Camera-type eye (tissue), 1 donor: ENCODE results near the gene SF3B2. TPM values are rescaled to one million over a fixed set of nuclear protein-coding genes. Genes with fewer than 3 reads are reported as not detected.

Source experiments
- total RNA-seq: library from RNA; depleted of rRNA; stranded (reverse); fragments of >200 nt; gene quantifications from one replicate; pipeline ENCODE4 v1.2.3, GENCODE V29; 2014

Gene SF3B2, protein sequence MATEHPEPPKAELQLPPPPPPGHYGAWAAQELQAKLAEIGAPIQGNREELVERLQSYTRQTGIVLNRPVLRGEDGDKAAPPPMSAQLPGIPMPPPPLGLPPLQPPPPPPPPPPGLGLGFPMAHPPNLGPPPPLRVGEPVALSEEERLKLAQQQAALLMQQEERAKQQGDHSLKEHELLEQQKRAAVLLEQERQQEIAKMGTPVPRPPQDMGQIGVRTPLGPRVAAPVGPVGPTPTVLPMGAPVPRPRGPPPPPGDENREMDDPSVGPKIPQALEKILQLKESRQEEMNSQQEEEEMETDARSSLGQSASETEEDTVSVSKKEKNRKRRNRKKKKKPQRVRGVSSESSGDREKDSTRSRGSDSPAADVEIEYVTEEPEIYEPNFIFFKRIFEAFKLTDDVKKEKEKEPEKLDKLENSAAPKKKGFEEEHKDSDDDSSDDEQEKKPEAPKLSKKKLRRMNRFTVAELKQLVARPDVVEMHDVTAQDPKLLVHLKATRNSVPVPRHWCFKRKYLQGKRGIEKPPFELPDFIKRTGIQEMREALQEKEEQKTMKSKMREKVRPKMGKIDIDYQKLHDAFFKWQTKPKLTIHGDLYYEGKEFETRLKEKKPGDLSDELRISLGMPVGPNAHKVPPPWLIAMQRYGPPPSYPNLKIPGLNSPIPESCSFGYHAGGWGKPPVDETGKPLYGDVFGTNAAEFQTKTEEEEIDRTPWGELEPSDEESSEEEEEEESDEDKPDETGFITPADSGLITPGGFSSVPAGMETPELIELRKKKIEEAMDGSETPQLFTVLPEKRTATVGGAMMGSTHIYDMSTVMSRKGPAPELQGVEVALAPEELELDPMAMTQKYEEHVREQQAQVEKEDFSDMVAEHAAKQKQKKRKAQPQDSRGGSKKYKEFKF
- total RNA-seq: 125 TPM

GRCh38 chr11:66051766-66052663 lies at the start of gene SF3B2:
Gene SF3B2 (plus strand): TSS chr11:66052364. CDS start chr11:66052385, 21 bp downstream.

DNA sequence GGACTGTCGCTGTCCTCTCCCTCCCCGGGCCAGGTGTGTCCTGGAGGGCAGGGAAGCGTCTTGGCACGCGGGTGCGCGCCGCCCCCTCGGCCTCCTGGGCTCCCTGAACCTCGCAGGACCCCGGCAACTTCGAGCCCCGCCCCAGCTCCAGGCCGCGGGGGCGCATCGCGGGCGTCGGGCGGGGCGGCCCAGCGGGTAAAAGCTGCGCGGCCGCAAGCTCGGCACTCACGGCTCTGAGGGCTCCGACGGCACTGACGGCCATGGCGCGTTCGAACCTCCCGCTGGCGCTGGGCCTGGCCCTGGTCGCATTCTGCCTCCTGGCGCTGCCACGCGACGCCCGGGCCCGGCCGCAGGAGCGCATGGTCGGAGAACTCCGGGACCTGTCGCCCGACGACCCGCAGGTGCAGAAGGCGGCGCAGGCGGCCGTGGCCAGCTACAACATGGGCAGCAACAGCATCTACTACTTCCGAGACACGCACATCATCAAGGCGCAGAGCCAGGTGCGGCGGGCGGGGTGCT lies 40.3 kb upstream of the SF3B2 start, which contains the start of gene CST6:
Gene CST6, plus strand, starts transcription at position 224 of the 519 bp plus-strand sequence. Its CDS starts 37 bp downstream, at position 261.

DNA sequence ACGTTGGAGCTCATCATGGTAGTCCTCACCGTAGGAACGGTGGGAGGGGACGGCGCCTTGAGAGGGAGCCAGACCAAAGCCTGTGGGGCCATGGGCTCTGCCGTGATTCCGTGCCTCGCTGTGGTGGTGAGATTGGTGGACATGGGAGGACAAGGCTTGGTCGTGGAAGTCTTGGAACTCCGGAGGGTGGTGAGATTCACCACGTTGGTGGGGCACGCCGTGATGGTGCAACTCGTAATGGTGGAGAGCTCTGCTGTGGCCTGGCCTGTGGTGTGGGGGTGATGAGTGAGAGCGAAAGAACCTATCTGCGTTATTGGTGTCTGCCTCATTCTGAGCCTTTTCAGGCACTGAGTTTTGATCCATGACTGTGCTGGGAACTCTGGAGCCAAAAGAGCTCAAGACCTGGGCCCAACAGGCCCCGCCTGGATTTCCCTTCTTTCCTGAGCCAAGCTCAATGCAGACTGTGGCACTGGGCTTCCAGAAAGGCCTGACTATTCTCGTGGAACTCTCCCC lies 26.1 kb upstream of the SF3B2 start, which contains the start of gene CATSPER1:
Gene CATSPER1, minus strand, starts transcription at position 463 of the 513 bp plus-strand sequence. Its CDS starts 100 bp downstream, at position 363.

GRCh38 chr11:66048547-66049323 lies 3.4 kb upstream of the SF3B2 start, which contains the start of gene GAL3ST3:
Gene GAL3ST3 (minus strand): TSS chr11:66049161. CDS start chr11:66045415, 3,746 bp downstream.

DNA sequence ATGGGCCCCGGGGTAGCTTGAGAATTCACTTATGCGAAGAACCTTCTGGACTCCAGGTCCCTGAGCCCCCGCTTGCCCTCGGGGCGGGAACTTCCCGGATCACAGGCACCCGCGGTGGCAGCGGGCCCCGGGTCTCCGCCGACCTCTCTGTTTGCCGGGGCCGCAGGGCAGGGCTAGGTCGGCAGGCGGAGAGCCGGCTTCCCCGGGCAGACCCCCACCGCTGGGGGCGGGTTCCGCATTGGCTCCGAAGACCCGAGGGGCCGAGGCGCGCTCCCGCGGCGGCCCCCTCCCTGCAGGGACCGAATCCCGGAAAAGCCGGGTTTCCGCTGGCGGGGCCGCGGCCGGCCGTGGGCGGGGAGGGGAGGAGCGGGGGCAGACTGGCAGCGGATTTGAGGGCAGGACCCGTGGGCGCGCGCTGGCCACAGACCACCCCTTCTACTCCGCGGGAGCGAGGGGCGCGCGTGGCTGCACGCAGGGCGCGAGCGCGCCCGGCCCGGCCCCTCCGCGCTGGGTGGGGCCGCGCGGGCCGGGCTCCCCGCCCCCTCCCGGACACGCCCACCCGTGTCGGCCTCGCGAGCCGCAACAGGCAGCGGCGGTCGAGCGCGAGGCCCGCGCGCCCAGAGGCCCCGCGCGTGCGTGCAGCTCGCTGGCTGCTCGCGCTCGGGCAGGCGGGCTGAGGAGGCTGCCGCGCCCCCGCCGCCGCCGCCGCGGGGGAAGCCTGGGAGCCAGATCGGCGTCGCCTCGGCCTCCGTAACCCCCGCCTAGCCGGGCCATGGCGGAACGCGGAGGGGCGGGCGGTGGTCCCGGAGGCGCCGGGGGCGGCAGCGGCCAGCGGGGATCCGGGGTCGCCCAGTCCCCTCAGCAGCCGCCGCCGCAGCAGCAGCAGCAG lies 17.8 kb downstream of the SF3B2 start, which contains the start of gene PACS1:
Gene PACS1, plus strand, starts transcription at position 558 of the 889 bp plus-strand sequence. Its CDS starts 215 bp downstream, at position 773.

Other genes starting within 250 kb of the SF3B2 start
- gene SNX32, start 218.4 kb upstream of the SF3B2 start, total RNA-seq: 3.1 TPM
- 451 TPM for gene CFL1, start 194.2 kb upstream of the SF3B2 start, total RNA-seq
- 42.3 TPM for gene MUS81, start 191.9 kb upstream of the SF3B2 start, total RNA-seq
- 65.5 TPM for gene EFEMP2, start 179.6 kb upstream of the SF3B2 start, total RNA-seq
- 0.77 TPM for gene CTSW, start 172.5 kb upstream of the SF3B2 start, total RNA-seq
- gene FIBP, start 163.9 kb upstream of the SF3B2 start, total RNA-seq: 67.0 TPM
- gene CCDC85B, start 161.7 kb upstream of the SF3B2 start, total RNA-seq: 21.2 TPM
- gene FOSL1, start 152.0 kb upstream of the SF3B2 start, total RNA-seq: not detected
- gene C11orf68, start 133.3 kb upstream of the SF3B2 start, total RNA-seq: 19.1 TPM
- gene DRAP1, start 132.9 kb upstream of the SF3B2 start, total RNA-seq: 54.6 TPM
- not detected for gene TSGA10IP, start 106.9 kb upstream of the SF3B2 start, total RNA-seq
- 55.1 TPM for gene SART1, start 90.6 kb upstream of the SF3B2 start, total RNA-seq
- 34.6 TPM for gene EIF1AD, start 50.2 kb upstream of the SF3B2 start, total RNA-seq
- gene BANF1, start 49.9 kb upstream of the SF3B2 start, total RNA-seq: 17.2 TPM
- gene CST6, start 40.4 kb upstream of the SF3B2 start, total RNA-seq: not detected
- not detected for gene CATSPER1, start 25.9 kb upstream of the SF3B2 start, total RNA-seq
- gene GAL3ST3, start 3.2 kb upstream of the SF3B2 start, total RNA-seq: 8.4 TPM
- gene PACS1, start 17.9 kb downstream of the SF3B2 start, total RNA-seq: 49.3 TPM
- gene KLC2, start 205.3 kb downstream of the SF3B2 start, total RNA-seq: 32.8 TPM
- gene RAB1B, start 216.3 kb downstream of the SF3B2 start, total RNA-seq: 63.8 TPM
- 8.2 TPM for gene CNIH2, start 225.8 kb downstream of the SF3B2 start, total RNA-seq
- gene YIF1A, start 236.8 kb downstream of the SF3B2 start, total RNA-seq: 54.2 TPM
- 4.0 TPM for gene TMEM151A, start 239.5 kb downstream of the SF3B2 start, total RNA-seq